K562 (cell line): Measurements from ENCODE around the gene CCDC73. TPM values are rescaled to one million over a fixed set of nuclear protein-coding genes. Genes with fewer than 3 reads are reported as not detected.

Experiments used
- BMI1 ChIP-seq: fragments of 150-350 bp; IDR thresholded peaks from 2 replicates; pipeline ENCODE4 v1.6.1; 2014; ENCODE audit warnings: low read length
- CBX5 ChIP-seq: IDR thresholded peaks from 2 replicates; pipeline ENCODE4 v1.6.1; 2014; ENCODE audit warnings: low read depth, borderline replicate concordance
- CTBP1 ChIP-seq: fragments of 450-650 bp; IDR thresholded peaks from 2 replicates; pipeline ENCODE4 v1.6.1; 2016; ENCODE audit warnings: borderline replicate concordance
- DIDO1 ChIP-seq: fragments of 450-650 bp; IDR thresholded peaks from 2 replicates; pipeline ENCODE4 v1.6.1; 2016; ENCODE audit warnings: low read depth, missing biosample characterization, missing genetic modification characterization
- MAFG ChIP-seq: fragments of 450-650 bp; conservative IDR thresholded peaks from 2 replicates; pipeline ENCODE4 v1.6.1; 2016; ENCODE audit warnings: missing genetic modification characterization, missing compliant biosample characterization
- NCOR1 ChIP-seq: fragments of 450-650 bp; IDR thresholded peaks from 2 replicates; pipeline ENCODE4 v1.6.1; 2016; ENCODE audit warnings: mild to moderate bottlenecking, moderate library complexity
- RBM14 ChIP-seq: fragments of 200-400 bp; formaldehyde crosslinking; IDR thresholded peaks from 2 replicates; pipeline ENCODE4 v1.6.1; 2018; ENCODE audit warnings: low read depth, mild to moderate bottlenecking, low read length, moderate library complexity, borderline replicate concordance; ENCODE audit not compliant: insufficient read depth
- ZNF76 ChIP-seq: fragments of 250-450 bp; sonication (Bioruptor Pico); IDR thresholded peaks from 2 replicates; pipeline ENCODE4 v1.4.0; 2020; ENCODE audit warnings: mild to moderate bottlenecking, moderate library complexity, borderline replicate concordance
- polyA plus RNA-seq, 8 experiments: library from polyadenylated mRNA; depleted of rRNA in 4 of 8; stranded (reverse) in 5 of 8; unstranded in 3 of 8; fragments of >200 nt; fragmentation: Nextera tagmentation in 2 of 8; fragmentation: Illumina TruSeq in 1 of 8; extraction: Ambion mirVana in 2 of 8; extraction: Trizol in 1 of 8; gene quantifications; 2 replicates each; pipeline versions ENCODE4 v1.2.1 to v1.2.3, GENCODE V29; 2011 to 2014; ENCODE audit warnings: inconsistent platforms in 1 of 8, missing spikeins in 1 of 8
- total RNA-seq, 7 experiments: library from RNA; depleted of rRNA in 6 of 7; stranded (reverse); fragments of >200 nt in 6 of 7; fragmentation: Illumina TruSeq in 2 of 7; extraction: Trizol in 2 of 7; gene quantifications; 2 replicates each; pipeline versions ENCODE4 v1.2.1 to v1.2.3, GENCODE V29; 2011 to 2021; ENCODE audit warnings: low replicate concordance in 1 of 7
- TF ChIP-seq, protein P1 (sequence below): fragments of 450-650 bp; IDR thresholded peaks from 2 replicates; pipeline ENCODE4 v1.6.1; 2016; ENCODE audit warnings: mild to moderate bottlenecking, moderate library complexity

CCDC73 gene
- total and polyA plus RNA-seq, 9 of the 15 experiments (the other 6 are each of a cell fraction or from before 2014, with no cell fraction given): 0.20 to 0.21 TPM; not detected in 7

DNA sequence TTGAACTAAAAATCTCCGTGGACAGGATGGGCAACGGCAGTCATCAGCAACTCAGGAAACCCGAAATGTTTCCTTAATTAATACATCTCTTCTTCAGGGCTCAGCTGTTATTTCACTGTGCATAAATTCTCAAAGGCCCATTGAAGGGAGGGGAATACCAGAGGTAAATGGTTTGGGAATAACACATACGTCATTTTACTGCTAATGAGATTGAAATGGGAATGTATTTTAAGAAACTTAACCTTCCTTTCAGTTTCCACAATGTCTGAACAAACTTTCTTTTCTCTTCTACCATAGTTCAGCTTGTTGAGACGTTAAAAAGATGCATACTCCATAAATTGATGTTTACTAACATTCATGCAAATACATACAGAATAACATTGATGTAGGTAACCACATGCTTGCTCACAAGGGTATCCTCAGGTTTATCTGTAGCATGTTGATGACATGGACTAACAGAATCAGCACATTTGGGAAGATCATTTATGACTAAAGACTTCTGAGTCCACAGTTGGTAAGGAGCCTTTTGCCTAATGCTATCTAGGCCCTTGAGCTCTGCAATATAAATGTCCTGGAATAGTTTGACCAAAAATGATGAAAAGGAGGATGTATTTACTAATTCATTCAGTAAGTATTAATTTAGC, 27.6 kb upstream of the CCDC73 start (continued):
- TF ChIP-seq, protein P1, sequence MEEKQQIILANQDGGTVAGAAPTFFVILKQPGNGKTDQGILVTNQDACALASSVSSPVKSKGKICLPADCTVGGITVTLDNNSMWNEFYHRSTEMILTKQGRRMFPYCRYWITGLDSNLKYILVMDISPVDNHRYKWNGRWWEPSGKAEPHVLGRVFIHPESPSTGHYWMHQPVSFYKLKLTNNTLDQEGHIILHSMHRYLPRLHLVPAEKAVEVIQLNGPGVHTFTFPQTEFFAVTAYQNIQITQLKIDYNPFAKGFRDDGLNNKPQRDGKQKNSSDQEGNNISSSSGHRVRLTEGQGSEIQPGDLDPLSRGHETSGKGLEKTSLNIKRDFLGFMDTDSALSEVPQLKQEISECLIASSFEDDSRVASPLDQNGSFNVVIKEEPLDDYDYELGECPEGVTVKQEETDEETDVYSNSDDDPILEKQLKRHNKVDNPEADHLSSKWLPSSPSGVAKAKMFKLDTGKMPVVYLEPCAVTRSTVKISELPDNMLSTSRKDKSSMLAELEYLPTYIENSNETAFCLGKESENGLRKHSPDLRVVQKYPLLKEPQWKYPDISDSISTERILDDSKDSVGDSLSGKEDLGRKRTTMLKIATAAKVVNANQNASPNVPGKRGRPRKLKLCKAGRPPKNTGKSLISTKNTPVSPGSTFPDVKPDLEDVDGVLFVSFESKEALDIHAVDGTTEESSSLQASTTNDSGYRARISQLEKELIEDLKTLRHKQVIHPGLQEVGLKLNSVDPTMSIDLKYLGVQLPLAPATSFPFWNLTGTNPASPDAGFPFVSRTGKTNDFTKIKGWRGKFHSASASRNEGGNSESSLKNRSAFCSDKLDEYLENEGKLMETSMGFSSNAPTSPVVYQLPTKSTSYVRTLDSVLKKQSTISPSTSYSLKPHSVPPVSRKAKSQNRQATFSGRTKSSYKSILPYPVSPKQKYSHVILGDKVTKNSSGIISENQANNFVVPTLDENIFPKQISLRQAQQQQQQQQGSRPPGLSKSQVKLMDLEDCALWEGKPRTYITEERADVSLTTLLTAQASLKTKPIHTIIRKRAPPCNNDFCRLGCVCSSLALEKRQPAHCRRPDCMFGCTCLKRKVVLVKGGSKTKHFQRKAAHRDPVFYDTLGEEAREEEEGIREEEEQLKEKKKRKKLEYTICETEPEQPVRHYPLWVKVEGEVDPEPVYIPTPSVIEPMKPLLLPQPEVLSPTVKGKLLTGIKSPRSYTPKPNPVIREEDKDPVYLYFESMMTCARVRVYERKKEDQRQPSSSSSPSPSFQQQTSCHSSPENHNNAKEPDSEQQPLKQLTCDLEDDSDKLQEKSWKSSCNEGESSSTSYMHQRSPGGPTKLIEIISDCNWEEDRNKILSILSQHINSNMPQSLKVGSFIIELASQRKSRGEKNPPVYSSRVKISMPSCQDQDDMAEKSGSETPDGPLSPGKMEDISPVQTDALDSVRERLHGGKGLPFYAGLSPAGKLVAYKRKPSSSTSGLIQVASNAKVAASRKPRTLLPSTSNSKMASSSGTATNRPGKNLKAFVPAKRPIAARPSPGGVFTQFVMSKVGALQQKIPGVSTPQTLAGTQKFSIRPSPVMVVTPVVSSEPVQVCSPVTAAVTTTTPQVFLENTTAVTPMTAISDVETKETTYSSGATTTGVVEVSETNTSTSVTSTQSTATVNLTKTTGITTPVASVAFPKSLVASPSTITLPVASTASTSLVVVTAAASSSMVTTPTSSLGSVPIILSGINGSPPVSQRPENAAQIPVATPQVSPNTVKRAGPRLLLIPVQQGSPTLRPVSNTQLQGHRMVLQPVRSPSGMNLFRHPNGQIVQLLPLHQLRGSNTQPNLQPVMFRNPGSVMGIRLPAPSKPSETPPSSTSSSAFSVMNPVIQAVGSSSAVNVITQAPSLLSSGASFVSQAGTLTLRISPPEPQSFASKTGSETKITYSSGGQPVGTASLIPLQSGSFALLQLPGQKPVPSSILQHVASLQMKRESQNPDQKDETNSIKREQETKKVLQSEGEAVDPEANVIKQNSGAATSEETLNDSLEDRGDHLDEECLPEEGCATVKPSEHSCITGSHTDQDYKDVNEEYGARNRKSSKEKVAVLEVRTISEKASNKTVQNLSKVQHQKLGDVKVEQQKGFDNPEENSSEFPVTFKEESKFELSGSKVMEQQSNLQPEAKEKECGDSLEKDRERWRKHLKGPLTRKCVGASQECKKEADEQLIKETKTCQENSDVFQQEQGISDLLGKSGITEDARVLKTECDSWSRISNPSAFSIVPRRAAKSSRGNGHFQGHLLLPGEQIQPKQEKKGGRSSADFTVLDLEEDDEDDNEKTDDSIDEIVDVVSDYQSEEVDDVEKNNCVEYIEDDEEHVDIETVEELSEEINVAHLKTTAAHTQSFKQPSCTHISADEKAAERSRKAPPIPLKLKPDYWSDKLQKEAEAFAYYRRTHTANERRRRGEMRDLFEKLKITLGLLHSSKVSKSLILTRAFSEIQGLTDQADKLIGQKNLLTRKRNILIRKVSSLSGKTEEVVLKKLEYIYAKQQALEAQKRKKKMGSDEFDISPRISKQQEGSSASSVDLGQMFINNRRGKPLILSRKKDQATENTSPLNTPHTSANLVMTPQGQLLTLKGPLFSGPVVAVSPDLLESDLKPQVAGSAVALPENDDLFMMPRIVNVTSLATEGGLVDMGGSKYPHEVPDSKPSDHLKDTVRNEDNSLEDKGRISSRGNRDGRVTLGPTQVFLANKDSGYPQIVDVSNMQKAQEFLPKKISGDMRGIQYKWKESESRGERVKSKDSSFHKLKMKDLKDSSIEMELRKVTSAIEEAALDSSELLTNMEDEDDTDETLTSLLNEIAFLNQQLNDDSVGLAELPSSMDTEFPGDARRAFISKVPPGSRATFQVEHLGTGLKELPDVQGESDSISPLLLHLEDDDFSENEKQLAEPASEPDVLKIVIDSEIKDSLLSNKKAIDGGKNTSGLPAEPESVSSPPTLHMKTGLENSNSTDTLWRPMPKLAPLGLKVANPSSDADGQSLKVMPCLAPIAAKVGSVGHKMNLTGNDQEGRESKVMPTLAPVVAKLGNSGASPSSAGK: no peak
- TF ChIP-seq NCOR1: no peak
- TF ChIP-seq BMI1: no peak
- no peak for TF ChIP-seq CTBP1
- no peak for TF ChIP-seq ZNF76 (CRISPR knock-in tag)
- no peak for TF ChIP-seq RBM14
- TF ChIP-seq MAFG (tag): no peak
- no peak for TF ChIP-seq DIDO1 (tag)
- no peak for TF ChIP-seq CBX5
